Neural cell (in vitro differentiated cells): ENCODE measurements around the gene SERP1. TPM values are rescaled to one million over a fixed set of nuclear protein-coding genes. Genes with fewer than 3 reads are reported as not detected.

Source experiments
- H2AFZ ChIP-seq: fragments of 200-600, 300-800 bp; sonication (generic), shearing (Covaris generic); 2 replicates; pipeline ENCODE4 v1.6.0; 2014; ENCODE audit warnings: low read depth, mild to moderate bottlenecking, antibody characterized with exemption, low read length, moderate library complexity
- H3F3A ChIP-seq: fragments of 200-600 bp; shearing (Covaris generic); 2 replicates; pipeline ENCODE4 v1.6.1; 2016; ENCODE audit warnings: mild to moderate bottlenecking, moderate library complexity, mixed read lengths, antibody characterized with exemption, low read length; ENCODE audit not compliant: insufficient read depth, poor library complexity, severe bottlenecking
- H3K27ac ChIP-seq: fragments of 200-600, 300-800 bp; sonication (generic), shearing (Covaris generic); 2 replicates; pipeline ENCODE4 v1.5.1; 2014; ENCODE audit warnings: mild to moderate bottlenecking, low read length, moderate library complexity
- H3K27me3 ChIP-seq: fragments of 300-800, 200-600 bp; sonication (generic), shearing (Covaris generic); 2 replicates; pipeline ENCODE4 v1.6.0; 2014; ENCODE audit warnings: mild to moderate bottlenecking, low read depth, low read length, moderate library complexity; ENCODE audit not compliant: insufficient read depth
- H3K36me3 ChIP-seq: fragments of 300-800, 200-600 bp; sonication (generic), shearing (Covaris generic); 2 replicates; pipeline ENCODE4 v1.5.1; 2014; ENCODE audit warnings: mild to moderate bottlenecking, antibody characterized with exemption, low read length, moderate library complexity; ENCODE audit not compliant: insufficient read depth
- H3K4me2 ChIP-seq: fragments of 300-800, 200-600 bp; sonication (generic), shearing (Covaris generic); 2 replicates; pipeline ENCODE4 v1.6.0; 2014; ENCODE audit warnings: mild to moderate bottlenecking, low read length
- H3K4me3 ChIP-seq: fragments of 300-800, 200-600 bp; sonication (generic), shearing (Covaris generic); 2 replicates; pipeline ENCODE4 v1.5.1; 2014; ENCODE audit warnings: mild to moderate bottlenecking, low read length, moderate library complexity
- H3K79me2 ChIP-seq: fragments of 200-600 bp; shearing (Covaris generic); replicated peaks from 2 replicates; pipeline ENCODE4 v1.6.0; 2014; ENCODE audit warnings: mild to moderate bottlenecking, low read length, moderate library complexity; ENCODE audit not compliant: insufficient read depth
- H3K9ac ChIP-seq: fragments of 300-800, 200-600 bp; sonication (generic), shearing (Covaris generic); 2 replicates; pipeline ENCODE4 v1.6.1; 2016; ENCODE audit warnings: mild to moderate bottlenecking, low read length, mixed read lengths
- H3K9me2 ChIP-seq: fragments of 200-600 bp; shearing (Covaris generic); 2 replicates; pipeline ENCODE4 v1.6.1; 2016; ENCODE audit warnings: mild to moderate bottlenecking, low read length, mixed read lengths; ENCODE audit not compliant: insufficient read depth
- H3K9me3 ChIP-seq: fragments of 200-600, 300-800 bp; sonication (generic), shearing (Covaris generic); 2 replicates; pipeline ENCODE4 v1.6.1; 2016; ENCODE audit warnings: mild to moderate bottlenecking, mixed run types, low read length, moderate library complexity, mixed read lengths
- H4K20me1 ChIP-seq: fragments of 200-600 bp; shearing (Covaris generic); 2 replicates; pipeline ENCODE4 v1.6.1; 2016; ENCODE audit warnings: mild to moderate bottlenecking, mixed run types; ENCODE audit not compliant: insufficient read depth
- CTCF ChIP-seq: fragments of 450-650 bp; IDR thresholded peaks from 2 replicates; pipeline ENCODE4 v1.5.1; 2014; ENCODE audit warnings: antibody characterized with exemption, mild to moderate bottlenecking, moderate library complexity; ENCODE audit not compliant: poor library complexity, severe bottlenecking
- EP300 ChIP-seq: fragments of 450-650 bp; conservative IDR thresholded peaks from 2 replicates; pipeline ENCODE4 v1.6.1; 2014; ENCODE audit warnings: antibody characterized with exemption, mild to moderate bottlenecking, moderate library complexity; ENCODE audit not compliant: poor library complexity, severe bottlenecking
- EZH2 ChIP-seq: fragments of 200-600, 300-800 bp; shearing (Covaris generic), sonication (generic); IDR thresholded peaks from 2 replicates; pipeline ENCODE4 v1.6.1; 2014; ENCODE audit warnings: antibody characterized with exemption, low read length, borderline replicate concordance, mild to moderate bottlenecking; ENCODE audit not compliant: insufficient read depth, poor library complexity, severe bottlenecking
- MXI1 ChIP-seq: fragments of 450-650 bp; conservative IDR thresholded peaks from 2 replicates; pipeline ENCODE4 v1.6.1; 2014; ENCODE audit warnings: antibody characterized with exemption, mild to moderate bottlenecking; ENCODE audit not compliant: poor library complexity, severe bottlenecking
- POLR2AphosphoS5 ChIP-seq: IDR thresholded peaks from 2 replicates; pipeline ENCODE4 v1.6.1; 2012
- RAD21 ChIP-seq: fragments of 450-650 bp; conservative IDR thresholded peaks from 2 replicates; pipeline ENCODE4 v1.6.1; 2014; ENCODE audit warnings: antibody characterized with exemption, mild to moderate bottlenecking, moderate library complexity
- REST ChIP-seq: IDR thresholded peaks from 2 replicates; pipeline ENCODE4 v1.6.1; 2012; ENCODE audit warnings: borderline replicate concordance
- SMC3 ChIP-seq: fragments of 450-650 bp; conservative IDR thresholded peaks from 2 replicates; pipeline ENCODE4 v1.6.1; 2014; ENCODE audit warnings: antibody characterized with exemption, mild to moderate bottlenecking, moderate library complexity; ENCODE audit not compliant: poor library complexity
- TAF1 ChIP-seq: IDR thresholded peaks from 2 replicates; pipeline ENCODE4 v1.6.1; 2012; ENCODE audit warnings: low read depth
- polyA plus RNA-seq: library from polyadenylated mRNA; depleted of rRNA; stranded (reverse); fragments of >200 nt; gene quantifications from 2 replicates; pipeline ENCODE4 v1.2.3, GENCODE V29; 2014

SERP1 gene
- polyA plus RNA-seq, 1 donor from 2014 or later = 120 TPM

- H3K27ac ChIP-seq = no peak overlapping the region
- H3F3A ChIP-seq = no peaks in the 10 kb centered on the region
- no peaks in the 10 kb centered on the region for H3K27me3 ChIP-seq
- H3K9me2 ChIP-seq = no peaks in the 10 kb centered on the region
- H4K20me1 ChIP-seq = no peaks in the 10 kb centered on the region
- H3K4me2 ChIP-seq = no peak overlapping the region
- no peaks in the 10 kb centered on the region for H3K79me2 ChIP-seq
- no peak overlapping the region for H2AFZ ChIP-seq
- no peak overlapping the region for H3K9ac ChIP-seq
- H3K36me3 ChIP-seq = peaks cover 8% of the 10 kb centered on the region
- H3K4me3 ChIP-seq = no peak overlapping the region
- no peaks in the 10 kb centered on the region for H3K9me3 ChIP-seq
- TF ChIP-seq CTCF (no peak), MXI1 (no peak), SMC3 (no peak), RAD21 (no peak), REST (no peak), EP300 (no peak), TAF1 (no peak), POLR2AphosphoS5 (no peak), EZH2 (no peak)
Measured at GRCh38 chr3:150567328-150567727, 21.0 kb upstream of the SERP1 start.

- no peak overlapping the region for H3K9ac ChIP-seq
- H4K20me1 ChIP-seq = no peaks in the 10 kb centered on the region
- H3K27ac ChIP-seq = no peak overlapping the region
- no peaks in the 10 kb centered on the region for H3F3A ChIP-seq
- H3K36me3 ChIP-seq = peaks cover 8% of the 10 kb centered on the region
- H3K79me2 ChIP-seq = peaks cover 4% of the 10 kb centered on the region
- TF ChIP-seq RAD21 = no peak
- TF ChIP-seq CTCF = no peak
- H2AFZ ChIP-seq = no peak overlapping the region
- H3K4me3 ChIP-seq = no peak overlapping the region
- no peaks in the 10 kb centered on the region for H3K9me2 ChIP-seq
- H3K9me3 ChIP-seq = no peaks in the 10 kb centered on the region
- no peak overlapping the region for H3K4me2 ChIP-seq
- H3K27me3 ChIP-seq = no peaks in the 10 kb centered on the region
Measured at GRCh38 chr3:150564243-150564642, 17.9 kb upstream of the SERP1 start.
